Measurements from ENCODE around the gene SLC39A2. TPM values are rescaled to one million over a fixed set of nuclear protein-coding genes. Genes with fewer than 3 reads are reported as not detected.

SLC39A2 gene
- polyA plus RNA-seq, 3 donors from 2014 or later, result not detected

Other genes starting within 250 kb of the SLC39A2 start
- gene EDDM3B, start 230.9 kb upstream of the SLC39A2 start, polyA plus RNA-seq, result not detected
- 10 to 100 TPM; 13.3 to 37.1 (median 17.8) TPM for gene RNASE6, start 218.0 kb upstream of the SLC39A2 start, polyA plus RNA-seq
- under 1 TPM in 1 of 3 donors, not detected in 2; 0.49 TPM for gene RNASE1, start 196.4 kb upstream of the SLC39A2 start, polyA plus RNA-seq
- gene RNASE3, start 107.9 kb upstream of the SLC39A2 start, polyA plus RNA-seq, result not detected
- 1 to 10 TPM in 2 of 3 donors, not detected in 1; 2.0 to 4.1 TPM for gene RNASE2, start 43.8 kb upstream of the SLC39A2 start, polyA plus RNA-seq
- gene METTL17, start 9.3 kb upstream of the SLC39A2 start, polyA plus RNA-seq, result 10 to 100 TPM; 30.4 to 39.6 (median 32.1) TPM
- gene NDRG2, start 25.8 kb downstream of the SLC39A2 start, polyA plus RNA-seq, result 10 to 100 TPM; 10.9 to 40.0 (median 19.9) TPM
- gene TPPP2, start 30.9 kb downstream of the SLC39A2 start, polyA plus RNA-seq, result not detected
- gene RNASE13, start 35.5 kb downstream of the SLC39A2 start, polyA plus RNA-seq, result not detected
- not detected for gene RNASE7, start 43.1 kb downstream of the SLC39A2 start, polyA plus RNA-seq
- not detected for gene RNASE8, start 58.5 kb downstream of the SLC39A2 start, polyA plus RNA-seq
- gene ARHGEF40, start 71.0 kb downstream of the SLC39A2 start, polyA plus RNA-seq, result under 1 TPM in 2 of 3 donors, not detected in 1; 0.23 to 0.35 TPM
- gene ZNF219, start 99.4 kb downstream of the SLC39A2 start, polyA plus RNA-seq, result 1 to 10 TPM in 2 of 3 donors, under 1 TPM in 1; 0.88 to 3.3 (median 1.8) TPM
- not detected for gene TMEM253, start 101.8 kb downstream of the SLC39A2 start, polyA plus RNA-seq
- not detected for gene OR5AU1, start 156.8 kb downstream of the SLC39A2 start, polyA plus RNA-seq